ENCODE data around the gene KCNN3.

Gene KCNN3

DNA sequence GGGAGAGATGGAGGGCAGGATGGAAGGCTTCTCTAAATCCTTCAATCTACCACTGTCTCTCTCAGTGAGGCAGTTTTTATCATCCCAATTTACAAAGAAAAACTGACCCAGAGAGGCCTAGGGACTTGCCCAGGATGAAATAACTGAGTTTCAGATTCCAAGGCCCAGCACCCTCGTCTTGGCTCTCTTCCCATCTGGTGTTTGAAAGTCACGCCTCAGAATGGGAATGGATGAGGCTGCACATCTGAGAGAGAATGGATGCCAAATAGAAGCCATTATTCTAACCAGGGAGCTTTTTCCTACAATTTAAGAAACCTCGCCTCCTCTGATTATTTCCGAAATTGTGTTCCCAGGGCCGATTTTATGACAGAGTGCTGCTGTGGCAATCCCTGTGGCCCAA is 10.6 kb upstream of the KCNN3 start:
- DNase-seq (ENCODE audit: low read depth): no peak
- TF ChIP-seq, protein P1, sequence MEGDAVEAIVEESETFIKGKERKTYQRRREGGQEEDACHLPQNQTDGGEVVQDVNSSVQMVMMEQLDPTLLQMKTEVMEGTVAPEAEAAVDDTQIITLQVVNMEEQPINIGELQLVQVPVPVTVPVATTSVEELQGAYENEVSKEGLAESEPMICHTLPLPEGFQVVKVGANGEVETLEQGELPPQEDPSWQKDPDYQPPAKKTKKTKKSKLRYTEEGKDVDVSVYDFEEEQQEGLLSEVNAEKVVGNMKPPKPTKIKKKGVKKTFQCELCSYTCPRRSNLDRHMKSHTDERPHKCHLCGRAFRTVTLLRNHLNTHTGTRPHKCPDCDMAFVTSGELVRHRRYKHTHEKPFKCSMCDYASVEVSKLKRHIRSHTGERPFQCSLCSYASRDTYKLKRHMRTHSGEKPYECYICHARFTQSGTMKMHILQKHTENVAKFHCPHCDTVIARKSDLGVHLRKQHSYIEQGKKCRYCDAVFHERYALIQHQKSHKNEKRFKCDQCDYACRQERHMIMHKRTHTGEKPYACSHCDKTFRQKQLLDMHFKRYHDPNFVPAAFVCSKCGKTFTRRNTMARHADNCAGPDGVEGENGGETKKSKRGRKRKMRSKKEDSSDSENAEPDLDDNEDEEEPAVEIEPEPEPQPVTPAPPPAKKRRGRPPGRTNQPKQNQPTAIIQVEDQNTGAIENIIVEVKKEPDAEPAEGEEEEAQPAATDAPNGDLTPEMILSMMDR (conservative IDR thresholded peaks at IDR 0.05; ENCODE audit: control insufficient read depth, insufficient read depth, low read depth, low read length): no peak
- H3K4me3 ChIP-seq (ENCODE audit: control insufficient read depth, low read depth, low read length): no peak overlapping the region

DNA sequence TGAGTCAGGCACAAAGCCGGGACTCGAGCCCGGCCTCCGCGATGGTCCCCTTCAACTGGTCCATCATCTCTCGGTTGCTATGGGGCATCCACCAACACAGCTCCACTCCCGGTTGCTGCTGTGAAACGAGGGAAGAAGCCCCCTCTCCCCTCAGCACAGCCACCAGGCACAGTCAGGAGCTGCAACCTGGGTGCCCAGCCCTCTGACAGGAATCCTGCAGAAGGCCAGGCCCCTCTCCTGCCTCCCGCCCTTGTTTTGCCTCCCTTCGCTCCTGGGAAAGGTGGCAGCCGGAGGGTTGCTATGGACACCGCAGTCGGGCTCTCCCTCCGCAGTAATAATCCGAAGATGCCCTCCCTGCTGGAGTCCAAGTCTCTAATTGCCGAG is 8.9 kb upstream of the KCNN3 start:
- DNase-seq (ENCODE audit: low read depth): no peak
- H3K4me3 ChIP-seq (ENCODE audit: control insufficient read depth, low read depth, low read length): no peak overlapping the region
- TF ChIP-seq, protein P1 (conservative IDR thresholded peaks at IDR 0.05; ENCODE audit: control insufficient read depth, insufficient read depth, low read depth, low read length): no peak

DNA sequence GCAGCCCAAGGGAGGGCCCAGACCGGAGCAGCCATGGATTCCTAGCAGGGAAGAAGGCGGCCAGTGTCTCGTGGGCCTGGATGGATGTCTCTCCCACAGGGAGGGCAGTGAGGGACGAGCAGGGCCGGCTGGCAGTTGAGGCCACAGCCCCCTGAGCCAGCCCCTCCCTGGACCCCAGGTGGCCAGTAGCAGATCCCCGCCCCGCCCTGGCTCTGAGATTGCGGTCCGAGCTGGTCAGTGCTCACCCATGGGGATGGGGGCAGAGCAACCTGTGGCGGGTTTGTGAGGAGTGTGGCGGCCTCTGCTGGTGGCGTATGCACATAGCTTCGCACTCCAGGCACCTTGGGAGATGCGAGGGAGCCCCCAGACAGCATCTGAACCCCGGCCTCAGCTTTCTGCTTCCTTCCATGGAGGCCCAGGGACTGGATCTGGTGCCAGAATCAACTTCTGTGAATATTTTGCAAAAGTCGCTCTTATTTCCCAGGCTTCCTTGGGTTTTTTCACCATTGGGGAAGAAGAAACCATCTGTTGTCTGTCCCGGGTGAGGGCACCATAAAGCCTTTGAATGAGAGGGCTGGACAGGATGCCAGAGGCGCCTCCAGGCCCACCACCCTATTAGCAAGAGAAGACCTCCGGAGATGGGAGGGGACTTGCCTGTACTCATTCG is 8.4 kb upstream of the KCNN3 start:
- TF ChIP-seq, protein P1 (conservative IDR thresholded peaks at IDR 0.05; ENCODE audit: control insufficient read depth, insufficient read depth, low read depth, low read length): peak; percentile 71
- H3K4me3 ChIP-seq (ENCODE audit: control insufficient read depth, low read depth, low read length): no peak overlapping the region
- DNase-seq (ENCODE audit: low read depth): peak; percentile 65

DNA sequence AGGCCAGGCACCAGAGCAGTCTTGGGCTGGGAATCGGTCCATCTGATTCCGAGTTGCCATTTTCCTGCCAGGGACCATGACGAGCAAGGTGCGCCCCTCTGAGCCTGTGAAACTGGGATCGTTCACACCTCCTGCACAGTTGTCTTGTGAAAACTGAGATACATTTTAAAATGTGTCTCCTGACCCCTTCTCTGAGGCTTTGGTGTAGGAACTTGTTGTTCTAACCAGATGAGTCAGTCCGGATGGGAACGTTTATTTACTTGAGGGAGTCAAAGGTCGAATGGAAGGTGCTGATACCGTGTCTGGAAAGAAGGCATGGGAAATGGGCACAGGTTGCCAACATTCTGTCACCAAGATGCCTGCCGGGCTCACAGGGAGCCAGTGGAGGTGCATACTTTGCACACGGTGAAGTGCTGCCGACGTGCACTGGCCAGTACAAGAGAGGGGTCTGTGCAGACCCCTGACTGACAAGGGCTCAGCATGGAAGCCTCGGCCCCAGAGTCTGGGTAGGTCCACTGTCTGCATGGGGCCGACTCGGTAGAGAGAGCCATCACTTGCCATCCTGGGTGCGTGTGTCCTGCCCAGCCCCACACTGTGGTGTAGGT is 7.4 kb upstream of the KCNN3 start:
- peak; percentile 22 for DNase-seq (ENCODE audit: low read depth)
- TF ChIP-seq, protein P1 (conservative IDR thresholded peaks at IDR 0.05; ENCODE audit: control insufficient read depth, insufficient read depth, low read depth, low read length): no peak
- H3K4me3 ChIP-seq (ENCODE audit: control insufficient read depth, low read depth, low read length): no peak overlapping the region

DNA sequence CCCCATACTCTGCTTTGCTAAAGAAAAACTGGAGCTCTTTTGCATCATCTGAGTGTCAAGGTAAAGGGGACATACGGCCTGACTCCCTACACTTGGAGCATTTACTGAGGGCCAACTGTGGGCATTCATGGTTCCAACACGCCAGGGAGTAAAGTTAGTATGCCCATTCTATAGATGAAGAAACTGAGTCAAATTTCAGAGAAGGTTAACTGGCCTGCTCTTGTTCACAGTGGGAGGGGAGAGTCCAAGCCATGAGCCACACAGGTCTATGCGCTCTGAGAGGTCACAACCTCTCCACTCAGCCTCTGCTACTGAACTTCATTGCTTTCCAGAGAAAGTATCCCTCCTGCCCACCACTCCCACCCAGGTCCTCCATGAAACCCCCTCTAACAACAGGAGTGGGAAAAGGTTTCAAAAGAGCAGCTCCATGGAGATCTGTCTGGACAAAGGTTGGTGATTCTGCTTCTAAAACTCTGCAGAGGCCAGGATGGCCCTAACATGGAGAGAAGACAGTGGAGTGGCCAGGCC is 6.8 kb upstream of the KCNN3 start:
- H3K4me3 ChIP-seq (ENCODE audit: control insufficient read depth, low read depth, low read length): no peak overlapping the region
- no peak for DNase-seq (ENCODE audit: low read depth)
- TF ChIP-seq, protein P1 (conservative IDR thresholded peaks at IDR 0.05; ENCODE audit: control insufficient read depth, insufficient read depth, low read depth, low read length): no peak

DNA sequence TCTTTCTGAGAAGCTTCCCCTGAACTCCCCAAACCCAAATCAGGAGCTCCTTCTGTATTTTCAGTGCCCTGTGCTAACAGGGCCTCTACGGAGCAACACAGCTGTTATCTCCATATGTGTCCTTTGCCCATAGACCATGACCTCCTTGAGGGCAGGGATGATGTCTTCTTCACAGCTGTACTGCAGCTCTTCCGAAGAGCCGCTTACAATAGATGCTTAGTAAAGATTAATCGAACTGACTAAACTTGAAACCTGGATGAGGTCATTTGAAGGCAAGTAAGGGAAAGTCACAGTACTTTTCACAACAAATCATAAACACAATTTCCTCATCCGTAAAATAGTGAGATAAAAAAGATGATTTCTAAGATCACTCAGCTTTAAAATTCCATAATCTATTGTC is 4.4 kb upstream of the KCNN3 start:
- no peak for DNase-seq (ENCODE audit: low read depth)
- TF ChIP-seq, protein P1 (conservative IDR thresholded peaks at IDR 0.05; ENCODE audit: control insufficient read depth, insufficient read depth, low read depth, low read length): no peak
- no peak overlapping the region for H3K4me3 ChIP-seq (ENCODE audit: control insufficient read depth, low read depth, low read length)
